RKO (cell line): ENCODE data around the gene AIFM3.
A peak's percentile ranks its signal among the peaks of the same experiment; 100 is the strongest.
"Not testable (repeated sequence)": the region's sequence is repeated elsewhere in the genome, so short reads cannot be mapped to it uniquely, and the experiment has no call there.

ENCODE experiments used
- DNase-seq: peaks from one replicate; pipeline ENCODE4 v3.0.0-alpha.2; 2016; ENCODE audit warnings: low spot score

Gene AIFM3

GRCh38 chr22:20966883-20967696 lies at the start of gene AIFM3:
TSS of gene AIFM3 (plus strand) at chr22:20967255. CDS start at chr22:20967945, 690 bp downstream.
- no peak for DNase-seq

GRCh38 chr22:20918663-20919218 lies 48.3 kb upstream of the AIFM3 start:
- peak; percentile 53 for DNase-seq

- DNase-seq: no peak
These were observed 47.3 kb upstream of the AIFM3 start for GRCh38 chr22:20919718-20920117.

- DNase-seq: no peak
These were observed 46.2 kb upstream of the AIFM3 start for GRCh38 chr22:20920881-20921203.

DNA sequence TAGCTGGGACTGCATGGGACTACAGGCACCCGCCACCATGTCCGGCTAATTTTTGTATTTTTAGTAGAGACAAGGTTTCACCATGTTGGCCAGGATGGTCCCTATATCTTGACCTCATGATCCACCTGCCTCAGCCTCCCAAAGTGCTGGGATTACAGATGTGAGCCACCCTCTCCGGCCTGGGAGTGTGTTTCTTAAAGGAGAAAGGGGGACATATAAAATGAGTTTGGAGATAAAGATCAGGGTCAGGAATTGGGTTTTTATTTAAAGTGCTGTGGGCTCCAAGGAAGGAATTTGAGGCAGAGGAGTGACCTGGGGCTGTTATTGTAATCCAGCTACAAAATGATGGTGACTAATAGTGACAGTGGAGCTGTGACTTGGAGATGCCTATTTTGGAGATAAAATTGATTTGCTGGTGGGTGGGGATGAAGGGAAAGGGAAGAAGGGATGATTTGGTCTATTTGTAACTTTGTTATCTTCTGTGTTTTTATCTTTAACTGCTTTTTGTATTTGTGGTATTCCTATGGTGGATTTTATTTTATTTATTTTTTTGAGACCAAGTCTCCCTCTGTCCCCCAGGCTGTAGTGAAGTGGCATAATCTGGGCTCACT lies 44.8 kb upstream of the AIFM3 start:
- DNase-seq: no peak

DNA sequence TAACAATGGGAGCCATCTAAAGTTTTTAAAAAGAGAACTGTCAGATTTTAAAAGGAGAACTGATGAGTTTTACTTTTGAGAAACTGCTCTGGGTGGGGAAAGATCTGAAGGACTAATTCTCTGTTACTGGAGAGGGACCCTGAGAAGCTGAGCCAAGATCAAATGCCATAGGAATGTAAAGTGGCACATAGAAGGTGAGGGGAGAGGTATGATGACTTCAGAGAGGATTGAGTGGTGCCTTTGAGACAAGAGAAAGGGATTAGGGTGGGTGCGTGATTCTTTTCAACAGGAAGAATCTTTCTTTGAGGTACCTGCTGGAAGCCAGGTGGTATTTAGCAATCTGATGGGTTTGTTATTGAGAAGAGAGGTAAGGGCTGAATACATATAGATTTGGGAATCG lies 40.8 kb upstream of the AIFM3 start:
- DNase-seq: no peak

DNA sequence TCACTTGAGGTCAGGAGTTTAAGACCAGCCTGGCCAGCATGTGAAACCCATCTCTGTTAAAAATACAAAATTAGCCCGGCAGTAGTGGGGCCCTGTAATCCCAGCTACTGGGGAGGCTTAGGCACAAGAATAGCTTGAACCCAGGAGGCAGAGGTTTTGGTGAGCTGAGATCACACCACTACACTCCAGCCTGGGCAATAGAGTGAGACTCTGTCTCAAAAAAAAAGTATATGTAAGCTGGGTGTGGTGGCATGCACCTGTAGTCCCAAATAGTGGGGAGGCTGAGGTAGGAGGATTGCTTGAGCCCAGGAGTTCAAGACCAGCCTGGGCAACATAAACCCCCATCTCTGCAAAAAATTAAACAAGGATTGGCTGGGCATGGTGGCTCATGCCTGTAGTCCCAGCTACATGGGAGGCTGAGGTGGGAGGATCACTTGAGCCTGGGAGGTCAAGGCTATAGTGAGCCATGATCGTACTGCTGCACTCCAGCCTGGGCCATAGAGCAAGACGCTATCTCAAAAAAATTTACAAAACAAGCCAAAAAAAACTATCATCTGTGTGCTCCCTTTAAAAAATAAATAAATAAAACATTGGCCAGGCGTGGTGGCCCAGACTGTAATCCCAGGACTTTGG lies 39.0 kb upstream of the AIFM3 start:
- no peak for DNase-seq

- DNase-seq: no peak
These were observed 38.5 kb upstream of the AIFM3 start for GRCh38 chr22:20928573-20928967.

- no peak for DNase-seq
These were observed 37.1 kb upstream of the AIFM3 start for GRCh38 chr22:20930004-20930403.

- not testable (repeated sequence) for DNase-seq
These were observed 36.6 kb upstream of the AIFM3 start for GRCh38 chr22:20930435-20930834.

GRCh38 chr22:20931126-20931654 lies 35.9 kb upstream of the AIFM3 start:
- DNase-seq: no peak

GRCh38 chr22:20933910-20934309 lies 33.1 kb upstream of the AIFM3 start:
- no peak for DNase-seq

DNA sequence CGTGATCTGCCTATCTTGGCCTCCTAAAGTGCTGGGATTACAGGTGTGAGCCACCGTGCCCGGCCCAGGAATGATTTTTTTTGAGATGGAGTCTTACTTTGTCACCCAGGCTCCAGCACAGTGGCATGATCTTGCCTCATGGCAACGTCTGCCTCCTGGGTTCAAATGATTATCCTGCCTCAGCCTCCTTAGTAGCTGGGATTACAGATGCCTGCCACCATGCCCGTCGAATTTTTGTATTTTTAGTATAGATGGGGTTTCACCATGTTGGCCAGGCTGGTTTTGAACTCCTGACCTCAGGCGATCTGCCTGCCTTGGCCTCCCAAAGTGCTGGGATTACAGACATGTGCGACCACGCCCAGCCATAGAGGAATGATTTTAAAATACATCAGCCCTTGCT lies 32.0 kb upstream of the AIFM3 start:
- DNase-seq: not testable (repeated sequence)

GRCh38 chr22:20935780-20936539 lies 31.1 kb upstream of the AIFM3 start:
- DNase-seq: not testable (repeated sequence)

DNA sequence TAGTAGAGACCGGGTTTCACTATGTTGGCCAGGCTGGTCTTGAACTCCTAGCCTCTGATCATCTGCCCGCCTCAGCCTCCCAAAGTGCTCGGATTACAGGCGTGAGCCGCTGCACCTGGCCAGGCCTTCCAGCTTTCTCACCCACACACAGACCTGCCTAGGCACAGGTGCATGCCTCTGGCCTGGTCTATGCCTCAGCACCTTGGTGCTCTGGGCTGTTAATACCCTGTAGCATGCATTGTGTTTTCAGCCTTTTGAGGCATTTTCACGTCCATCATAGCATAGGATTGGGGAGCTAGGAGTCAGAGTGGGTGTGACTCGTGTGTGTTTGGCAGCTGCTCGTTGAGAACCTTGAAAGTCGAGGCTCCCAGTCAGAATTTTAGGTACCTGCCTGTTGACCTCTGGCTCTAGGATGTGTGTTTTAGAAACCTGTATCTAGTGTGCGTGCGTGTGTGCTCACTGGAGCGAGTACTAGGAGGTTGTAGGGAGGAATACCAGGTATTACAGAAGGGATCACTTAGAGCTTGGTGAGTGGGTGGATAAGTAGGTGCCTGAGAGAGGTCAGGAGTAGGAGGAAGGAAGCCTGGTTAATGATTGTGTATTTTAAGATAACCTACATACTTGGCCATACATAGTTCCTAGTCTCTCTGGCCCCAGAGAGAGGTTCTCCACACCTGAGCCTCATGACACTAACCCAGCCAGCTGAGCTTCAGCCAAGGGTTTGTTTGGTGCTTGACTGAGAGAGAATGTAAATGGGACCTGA lies 29.8 kb upstream of the AIFM3 start:
- DNase-seq: no peak

DNA sequence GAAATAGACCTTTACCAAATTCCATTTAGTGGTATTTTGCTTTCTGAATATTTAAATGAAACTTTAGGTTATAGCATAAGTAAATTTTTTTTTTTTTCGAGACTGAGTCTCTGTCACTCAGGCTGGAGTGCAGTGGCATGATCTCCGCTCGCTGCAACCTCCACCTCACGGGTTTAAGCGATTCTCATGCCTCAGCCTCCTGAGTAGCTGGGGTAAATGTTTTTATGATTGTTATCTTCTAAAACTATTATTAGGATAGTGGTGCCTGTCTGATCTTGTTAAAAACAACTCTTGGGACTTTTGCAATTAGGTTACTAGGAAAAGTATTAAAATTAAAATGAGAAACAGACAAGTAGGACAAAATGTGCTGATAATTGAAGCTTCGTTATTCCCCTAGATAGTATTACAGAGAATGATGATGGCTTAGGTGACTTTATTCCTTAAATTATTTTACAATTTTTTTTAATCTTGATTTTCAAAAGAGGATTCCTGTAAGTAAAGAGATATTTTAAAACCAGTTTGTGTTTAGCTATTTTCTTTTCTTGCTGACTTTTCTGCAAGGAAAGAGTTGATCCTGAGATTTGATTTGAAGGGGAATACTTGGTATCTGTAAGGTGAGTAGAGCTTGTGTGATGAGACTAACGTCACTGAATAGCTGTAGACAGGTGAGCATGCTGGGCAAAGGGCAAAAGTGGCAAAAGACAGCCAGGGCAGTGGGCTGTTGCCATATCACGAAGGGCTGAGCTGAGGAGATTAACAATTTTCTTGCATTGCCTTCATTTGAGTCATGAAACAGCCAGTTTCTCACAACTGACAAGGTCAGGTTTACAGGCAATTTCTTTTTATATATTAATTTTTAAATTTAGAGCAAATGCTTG lies 29.0 kb upstream of the AIFM3 start:
- no peak for DNase-seq

GRCh38 chr22:20939457-20940185 lies 27.4 kb upstream of the AIFM3 start:
- not testable (repeated sequence) for DNase-seq

- DNase-seq: no peak
These were observed 26.8 kb upstream of the AIFM3 start for GRCh38 chr22:20940186-20940651.

GRCh38 chr22:20940904-20941385 lies 26.1 kb upstream of the AIFM3 start:
- DNase-seq: no peak
